CD14-positive monocyte (primary cell): ENCODE measurements around the gene C19orf67. TPM values are rescaled to one million over a fixed set of nuclear protein-coding genes. Genes with fewer than 3 reads are reported as not detected.
A peak's percentile ranks its signal among the peaks of the same experiment; 100 is the strongest.
"Not testable (repeated sequence)": the region's sequence is repeated elsewhere in the genome, so short reads cannot be mapped to it uniquely, and the experiment has no call there.

Source experiments
- DNase-seq, 3 donors: peaks; one replicate each; pipeline ENCODE4 v3.0.0-alpha.2; 2011 to 2022
- H2AFZ ChIP-seq: 2 replicates; pipeline ENCODE4 v1.6.0; 2012; ENCODE audit warnings: mild to moderate bottlenecking, low read depth, low read length, inconsistent platforms; ENCODE audit not compliant: insufficient read depth, poor library complexity, severe bottlenecking
- H3K27ac ChIP-seq, 2 donors: 1 replicate in 1 of 2; 2 replicates in 1 of 2; pipeline ENCODE4 v1.5.1; 2012 to 2013; ENCODE audit warnings: low read length in 2 of 2, control low read depth in 1 of 2, inconsistent platforms in 1 of 2, low read depth in 1 of 2, mild to moderate bottlenecking in 1 of 2
- H3K27me3 ChIP-seq, 2 donors: one replicate each; pipeline versions ENCODE4 v1.6.0 to v1.6.1; 2011 to 2013; ENCODE audit warnings: low read length in 2 of 2; ENCODE audit not compliant: control insufficient read depth in 2 of 2, insufficient read depth in 2 of 2
- H3K36me3 ChIP-seq, 2 donors: replicated peaks in 1 of 2; 1 replicate in 1 of 2; 2 replicates in 1 of 2; pipeline versions ENCODE4 v1.5.1 to v1.6.1; 2012 to 2013; ENCODE audit warnings: low read length in 2 of 2, control low read depth in 1 of 2, inconsistent platforms in 1 of 2, mild to moderate bottlenecking in 1 of 2; ENCODE audit not compliant: insufficient read depth in 2 of 2, control insufficient read depth in 1 of 2
- H3K4me1 ChIP-seq, 2 donors: 1 replicate in 1 of 2; 2 replicates in 1 of 2; pipeline versions ENCODE4 v1.5.1 to v1.6.1; 2012 to 2013; ENCODE audit warnings: low read length in 2 of 2, control low read depth in 1 of 2, inconsistent platforms in 1 of 2, mild to moderate bottlenecking in 1 of 2, moderate library complexity in 1 of 2; ENCODE audit not compliant: insufficient read depth in 2 of 2, control insufficient read depth in 1 of 2
- H3K4me2 ChIP-seq: replicated peaks from 2 replicates; pipeline ENCODE3; 2012; ENCODE audit warnings: low read length, moderate library complexity, mild to moderate bottlenecking; ENCODE audit not compliant: poor library complexity, severe bottlenecking; ENCODE audit errors: extremely low read depth
- H3K4me3 ChIP-seq, 3 experiments: fragments of 200-600 bp in 1 of 3; sonication (generic) in 1 of 3; replicated peaks in 1 of 3; 1 replicate in 2 of 3; 2 replicates in 1 of 3; pipeline ENCODE4 v1.5.1; 2011 to 2013; ENCODE audit warnings: low read length in 3 of 3, mild to moderate bottlenecking in 3 of 3, control low read depth in 2 of 3, low read depth in 2 of 3, inconsistent platforms in 1 of 3, moderate library complexity in 1 of 3
- H3K79me2 ChIP-seq: 2 replicates; pipeline ENCODE4 v1.6.0; 2012; ENCODE audit warnings: mild to moderate bottlenecking, control low read depth, inconsistent platforms, low read length, moderate library complexity; ENCODE audit not compliant: insufficient read depth
- H3K9ac ChIP-seq: 2 replicates; pipeline ENCODE4 v1.6.0; 2017; ENCODE audit warnings: low read length, mild to moderate bottlenecking; ENCODE audit not compliant: insufficient read depth, poor library complexity, severe bottlenecking
- H3K9me3 ChIP-seq, 2 donors: replicated peaks in 1 of 2; 1 replicate in 1 of 2; 2 replicates in 1 of 2; pipeline versions ENCODE4 v1.5.1 to v1.6.1; 2012 to 2013; ENCODE audit warnings: low read length in 2 of 2, control low read depth in 1 of 2; ENCODE audit not compliant: control insufficient read depth in 1 of 2, insufficient read depth in 1 of 2
- H4K20me1 ChIP-seq: 2 replicates; pipeline ENCODE4 v1.6.0; 2012; ENCODE audit warnings: mild to moderate bottlenecking, low read length, control low read depth, moderate library complexity; ENCODE audit not compliant: insufficient read depth
- H3K27ac Mint-ChIP-seq, 7 donors: one replicate each; pipeline ENCODE4 v1.8.0; 2020; ENCODE audit warnings: mild to moderate bottlenecking in 7 of 7, mixed read lengths in 7 of 7, moderate library complexity in 6 of 7, inconsistent platforms in 2 of 7
- H3K27me3 Mint-ChIP-seq, 3 donors: one replicate each; pipeline ENCODE4 v1.8.0; 2021 to 2022; ENCODE audit warnings: low read depth in 3 of 3, mild to moderate bottlenecking in 3 of 3, mixed read lengths in 3 of 3, moderate library complexity in 3 of 3, inconsistent platforms in 1 of 3
- H3K36me3 Mint-ChIP-seq, 2 donors: one replicate each; pipeline ENCODE4 v1.8.0; 2020; ENCODE audit warnings: mixed read lengths in 2 of 2, inconsistent platforms in 1 of 2, mild to moderate bottlenecking in 1 of 2
- H3K4me1 Mint-ChIP-seq: one replicate; pipeline ENCODE4 v1.8.0; 2020; ENCODE audit warnings: mild to moderate bottlenecking, mixed read lengths
- H3K4me3 Mint-ChIP-seq, 2 donors: one replicate each; pipeline ENCODE4 v1.8.0; 2020; ENCODE audit warnings: mild to moderate bottlenecking in 2 of 2, mixed read lengths in 2 of 2, moderate library complexity in 1 of 2
- H3K9me3 Mint-ChIP-seq, 7 donors: one replicate each; pipeline ENCODE4 v1.8.0; 2020 to 2022; ENCODE audit warnings: mixed read lengths in 7 of 7, mild to moderate bottlenecking in 6 of 7, moderate library complexity in 6 of 7, inconsistent platforms in 2 of 7
- WGBS: methylation state at CpG from one replicate; pipeline ENCODE4 v1.1.5; 2013; ENCODE audit warnings: missing lambda C conversion rate; ENCODE audit not compliant: insufficient coverage; 5-methylcytosine and 5-hydroxymethylcytosine counted together
- intact Hi-C, 2 donors: fragments of 100-400 bp; cut with micrococcal nuclease; formaldehyde crosslinking; loops; one replicate each; pipeline versions ENCODE4 v1.15.0 to v1.15.1; 2023
- polyA plus RNA-seq, 3 donors: library from polyadenylated mRNA; depleted of rRNA in 1 of 3; unstranded in 2 of 3; stranded (reverse) in 1 of 3; fragments of 300-500 nt in 2 of 3; fragments of >200 nt in 1 of 3; fragmentation: Illumina TruSeq in 2 of 3; gene quantifications; 1 replicate in 2 of 3; 2 replicates in 1 of 3; pipeline ENCODE4 v1.2.3, GENCODE V29; 2012 to 2021
- TF ChIP-seq, protein P1 (sequence below): fragments of 200-600 bp; IDR thresholded peaks from one replicate; pipeline ENCODE4 v1.8.0; 2022; ENCODE audit warnings: antibody characterized with exemption, mild to moderate bottlenecking

Gene C19orf67
- polyA plus RNA-seq, 3 donors: not detected

DNA sequence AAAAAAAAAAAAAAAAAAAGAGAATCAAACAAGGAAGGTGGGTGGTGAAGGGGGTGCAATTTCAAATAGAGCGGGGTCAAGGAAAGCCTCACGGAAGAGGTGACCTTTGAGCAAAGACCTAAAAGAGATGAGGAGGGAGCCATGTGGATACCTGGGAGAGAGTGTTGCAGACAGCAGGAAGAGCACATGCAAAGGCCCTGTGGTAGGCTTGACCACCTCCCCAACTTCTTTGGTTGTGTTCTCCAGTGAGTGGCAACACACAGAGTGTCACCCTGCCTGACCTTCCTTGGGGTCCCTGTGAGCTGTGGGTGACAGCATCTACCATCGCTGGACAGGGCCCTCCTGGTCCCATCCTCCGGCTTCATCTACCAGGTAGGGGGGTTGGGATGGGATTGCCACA is 35.1 kb downstream of the C19orf67 start:
- no peak overlapping the region for H3K27ac Mint-ChIP-seq
- Histone ChIP-seq H3K79me2 (no peaks in the 10 kb centered on the region), H3K27me3 (peaks cover 0 to 6% of the 10 kb centered on the region in 2 donors), H2AFZ (no peak overlapping the region), H3K36me3 (peaks cover 47 to 64% of the 10 kb centered on the region in 2 donors), H3K4me3 (no peak overlapping the region), H3K4me1 (no peaks in the 10 kb centered on the region), H4K20me1 (peaks cover 8% of the 10 kb centered on the region), H3K9me3 (peaks cover 5 to 10% of the 10 kb centered on the region in 2 donors), H3K9ac (no peak overlapping the region), H3K4me2 (no peak overlapping the region), H3K27ac (no peak overlapping the region)
- peaks cover 16 to 20% (median 20%) of the 10 kb centered on the region in 3 donors for H3K27me3 Mint-ChIP-seq
- TF ChIP-seq, protein P1, sequence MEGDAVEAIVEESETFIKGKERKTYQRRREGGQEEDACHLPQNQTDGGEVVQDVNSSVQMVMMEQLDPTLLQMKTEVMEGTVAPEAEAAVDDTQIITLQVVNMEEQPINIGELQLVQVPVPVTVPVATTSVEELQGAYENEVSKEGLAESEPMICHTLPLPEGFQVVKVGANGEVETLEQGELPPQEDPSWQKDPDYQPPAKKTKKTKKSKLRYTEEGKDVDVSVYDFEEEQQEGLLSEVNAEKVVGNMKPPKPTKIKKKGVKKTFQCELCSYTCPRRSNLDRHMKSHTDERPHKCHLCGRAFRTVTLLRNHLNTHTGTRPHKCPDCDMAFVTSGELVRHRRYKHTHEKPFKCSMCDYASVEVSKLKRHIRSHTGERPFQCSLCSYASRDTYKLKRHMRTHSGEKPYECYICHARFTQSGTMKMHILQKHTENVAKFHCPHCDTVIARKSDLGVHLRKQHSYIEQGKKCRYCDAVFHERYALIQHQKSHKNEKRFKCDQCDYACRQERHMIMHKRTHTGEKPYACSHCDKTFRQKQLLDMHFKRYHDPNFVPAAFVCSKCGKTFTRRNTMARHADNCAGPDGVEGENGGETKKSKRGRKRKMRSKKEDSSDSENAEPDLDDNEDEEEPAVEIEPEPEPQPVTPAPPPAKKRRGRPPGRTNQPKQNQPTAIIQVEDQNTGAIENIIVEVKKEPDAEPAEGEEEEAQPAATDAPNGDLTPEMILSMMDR: no peak
- 83% methylated on average over 1 of the region's 4 CpGs for WGBS
- intact Hi-C loops: no loop called here
- peaks cover 14% of the 10 kb centered on the region for H3K4me1 Mint-ChIP-seq
- no peak overlapping the region for H3K4me3 Mint-ChIP-seq
- peaks cover 5 to 16% (median 10%) of the 10 kb centered on the region in 7 donors for H3K9me3 Mint-ChIP-seq
- H3K36me3 Mint-ChIP-seq: peaks cover 56 to 73% of the 10 kb centered on the region in 2 donors
- no peak for DNase-seq

DNA sequence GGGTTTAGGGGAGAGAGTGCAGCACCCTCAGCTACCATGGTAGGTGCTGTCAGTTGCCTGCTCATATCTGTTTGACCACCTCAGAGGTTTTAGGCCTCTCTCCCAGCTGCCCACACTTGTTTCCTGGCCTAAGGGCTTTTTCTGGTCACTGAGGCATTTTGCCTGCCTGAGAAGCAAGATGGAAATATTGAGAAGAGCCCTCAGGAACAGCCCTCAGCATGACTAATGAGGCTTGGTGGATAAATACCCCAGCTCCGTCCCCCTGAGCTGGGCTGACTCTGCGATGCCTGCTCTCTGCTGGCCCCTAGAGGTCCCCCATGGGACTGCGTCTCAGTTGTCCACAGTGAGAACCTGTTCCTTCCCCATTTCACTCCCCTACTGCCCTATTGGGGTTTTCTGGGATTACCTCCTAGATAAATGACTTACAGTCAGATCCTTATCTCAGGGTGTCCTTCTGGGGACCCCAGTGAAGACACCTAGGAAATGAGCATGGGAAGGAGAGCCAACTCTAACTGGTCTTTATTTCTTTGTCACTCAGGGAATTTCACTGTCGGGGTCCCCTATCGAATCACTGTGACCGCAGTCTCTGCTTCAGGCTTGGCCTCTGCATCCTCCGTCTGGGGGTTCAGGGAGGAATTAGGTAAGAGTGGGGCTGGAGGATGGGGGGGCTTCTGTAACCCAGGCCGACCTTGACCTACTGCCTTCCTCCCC is 37.0 kb downstream of the C19orf67 start:
- Mint-ChIP-seq H3K9me3 (peaks cover 5 to 16% (median 10%) of the 10 kb centered on the region in 7 donors), H3K4me3 (no peak overlapping the region), H3K27me3 (peaks cover 2 to 4% (median 4%) of the 10 kb centered on the region in 3 donors), H3K27ac (peak overlapping the region in 3 of 7 donors; percentile 36 to 85 (median 48)), H3K36me3 (peaks cover 64 to 92% of the 10 kb centered on the region in 2 donors), H3K4me1 (peaks cover 11% of the 10 kb centered on the region)
- no peak overlapping the region for H3K27ac ChIP-seq
- peaks cover 8% of the 10 kb centered on the region for H4K20me1 ChIP-seq
- TF ChIP-seq, protein P1: peak; percentile 98
- H3K27me3 ChIP-seq: no peaks in the 10 kb centered on the region
- H3K9ac ChIP-seq: no peak overlapping the region
- intact Hi-C loops: loop anchor here (5.0 to 10.0 kb wide), 2 partner anchors 96 to 164 kb away; partner anchors contain the start of gene DCAF15 (in 1 of the 2)
- no peak overlapping the region for H2AFZ ChIP-seq
- peaks cover 5 to 10% of the 10 kb centered on the region in 2 donors for H3K9me3 ChIP-seq
- 100% methylated on average over 4 of the region's 8 CpGs for WGBS
- H3K4me1 ChIP-seq: no peaks in the 10 kb centered on the region
- peak; percentile 63 to 80 (median 76) for DNase-seq
- no peak overlapping the region for H3K4me2 ChIP-seq
- peaks cover 58 to 82% of the 10 kb centered on the region in 2 donors for H3K36me3 ChIP-seq
- H3K4me3 ChIP-seq: no peak overlapping the region
- no peaks in the 10 kb centered on the region for H3K79me2 ChIP-seq

DNA sequence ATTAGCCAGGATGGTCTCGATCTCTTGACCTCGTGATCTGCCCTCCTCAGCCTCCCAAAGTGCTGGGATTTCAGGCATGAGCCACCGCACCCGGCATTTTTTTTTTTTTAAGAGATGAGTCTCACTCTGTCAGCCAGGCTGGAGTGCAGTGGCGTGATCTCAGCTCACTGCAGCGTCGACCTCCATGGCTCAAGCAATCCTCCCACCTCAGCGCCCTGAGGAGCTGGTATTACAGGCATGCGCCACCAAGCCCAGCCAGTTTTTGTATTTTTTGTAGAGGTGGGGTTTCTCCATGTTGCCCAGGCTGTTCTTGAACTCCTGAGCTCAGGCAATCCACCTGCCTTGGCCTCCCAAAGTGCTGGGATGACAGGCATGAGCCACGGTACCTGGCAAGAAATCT is 37.7 kb downstream of the C19orf67 start:
- H3K27me3 ChIP-seq, H3K4me3 Mint-ChIP-seq, H2AFZ ChIP-seq, DNase-seq, H3K27ac Mint-ChIP-seq, H3K4me2 ChIP-seq, H3K9me3 ChIP-seq, H3K27ac ChIP-seq, H3K79me2 ChIP-seq, H3K9ac ChIP-seq, H3K27me3 Mint-ChIP-seq, H4K20me1 ChIP-seq, H3K4me3 ChIP-seq, H3K4me1 ChIP-seq: not testable (repeated sequence)
- H3K36me3 ChIP-seq: peaks cover 63 to 86% of the 10 kb centered on the region in 2 donors
- 98% methylated on average over 5 of the region's 10 CpGs for WGBS
- Mint-ChIP-seq H3K9me3 (peaks cover 5 to 16% (median 8%) of the 10 kb centered on the region in 7 donors), H3K36me3 (peaks cover 65 to 97% of the 10 kb centered on the region in 2 donors), H3K4me1 (peaks cover 14% of the 10 kb centered on the region)
- intact Hi-C loops: loop anchor here (5.0 to 10.0 kb wide), 2 partner anchors 96 to 163 kb away; partner anchors contain the start of gene DCAF15 (in 1 of the 2)
